ENCODE data around the gene SSR2.

SSR2 gene

GRCh38 chr1:155968670-155969069, 52.1 kb downstream of the SSR2 start:
- Histone ChIP-seq H3K14ac (ENCODE audit: low read length in 2 of 2) (no peak overlapping the region), H4K8ac (ENCODE audit: low read length) (no peak overlapping the region), H3K4me2 (ENCODE audit: low read length, poor library complexity, severe bottlenecking) (no peak overlapping the region), H3K27me3 (ENCODE audit: control insufficient read depth in 1 of 2, insufficient read depth in 1 of 2, low read length in 2 of 2) (no peaks in the 10 kb centered on the region), H3K18ac (ENCODE audit: low read depth in 1 of 2, low read length in 2 of 2) (no peak overlapping the region), H3K9me3 (ENCODE audit: control insufficient read depth, low read length) (no peaks in the 10 kb centered on the region), H2AFZ (ENCODE audit: low read depth, low read length) (no peak overlapping the region), H3K4me1 (ENCODE audit: control insufficient read depth, insufficient read depth, low read depth, low read length) (peaks cover 35% of the 10 kb centered on the region), H2BK15ac (ENCODE audit: low read depth, poor library complexity, severe bottlenecking) (no peak overlapping the region), H3K4ac (ENCODE audit: low read depth in 1 of 2, low read length in 2 of 2) (peak overlapping the region in 1 of 2 experiments; percentile 12), H3K23ac (ENCODE audit: low read length in 2 of 2) (no peak overlapping the region), H3K36me3 (ENCODE audit: control insufficient read depth in 1 of 2, insufficient read depth in 2 of 2, low read depth in 1 of 2, low read length in 2 of 2) (peaks cover 63 to 79% of the 10 kb centered on the region in 2 experiments), H2AK5ac (ENCODE audit: low read length, severe bottlenecking) (no peak overlapping the region), H2BK120ac (ENCODE audit: low read depth, low read length) (no peak overlapping the region), H4K91ac (ENCODE audit: low read length) (no peak overlapping the region), H3K9ac (ENCODE audit: low read length) (peak overlapping the region; percentile 73), H3K27ac (ENCODE audit: low read length, poor library complexity, severe bottlenecking) (no peak overlapping the region), H2BK12ac (ENCODE audit: low read length in 2 of 2) (no peak overlapping the region), H3K79me1 (replicated peaks; ENCODE audit: low read length, poor library complexity, severe bottlenecking) (peaks cover 20% of the 10 kb centered on the region), H3K4me3 (ENCODE audit: insufficient read depth in 1 of 2, low read depth in 1 of 2, low read length in 2 of 2) (no peak overlapping the region), H2BK5ac (ENCODE audit: low read depth, low read length, poor library complexity, severe bottlenecking) (no peak overlapping the region)
- WGBS: 80% methylated on average over 3 of the region's 3 CpGs
- DNase-seq: no peak

GRCh38 chr1:155968051-155968400, 52.7 kb downstream of the SSR2 start:
- Histone ChIP-seq H3K36me3 (ENCODE audit: control insufficient read depth in 1 of 2, insufficient read depth in 2 of 2, low read depth in 1 of 2, low read length in 2 of 2) (peaks cover 64 to 80% of the 10 kb centered on the region in 2 experiments), H2BK12ac (ENCODE audit: low read length in 2 of 2) (no peak overlapping the region), H4K91ac (ENCODE audit: low read length) (no peak overlapping the region), H2AFZ (ENCODE audit: low read depth, low read length) (no peak overlapping the region), H3K9me3 (ENCODE audit: control insufficient read depth, low read length) (no peaks in the 10 kb centered on the region), H3K27ac (ENCODE audit: low read length, poor library complexity, severe bottlenecking) (no peak overlapping the region), H3K4me3 (ENCODE audit: insufficient read depth in 1 of 2, low read depth in 1 of 2, low read length in 2 of 2) (no peak overlapping the region), H2BK15ac (ENCODE audit: low read depth, poor library complexity, severe bottlenecking) (no peak overlapping the region), H2AK5ac (ENCODE audit: low read length, severe bottlenecking) (no peak overlapping the region), H2BK120ac (ENCODE audit: low read depth, low read length) (peak overlapping the region; percentile 45), H4K8ac (ENCODE audit: low read length) (no peak overlapping the region), H3K9ac (ENCODE audit: low read length) (peak overlapping the region; percentile 57), H3K4ac (ENCODE audit: low read depth in 1 of 2, low read length in 2 of 2) (peak overlapping the region in 1 of 2 experiments; percentile 15), H3K4me2 (ENCODE audit: low read length, poor library complexity, severe bottlenecking) (no peak overlapping the region), H3K27me3 (ENCODE audit: control insufficient read depth in 1 of 2, insufficient read depth in 1 of 2, low read length in 2 of 2) (no peaks in the 10 kb centered on the region), H3K18ac (ENCODE audit: low read depth in 1 of 2, low read length in 2 of 2) (peak overlapping the region; percentile 55 to 79), H3K14ac (ENCODE audit: low read length in 2 of 2) (no peak overlapping the region), H3K79me1 (replicated peaks; ENCODE audit: low read length, poor library complexity, severe bottlenecking) (peaks cover 20% of the 10 kb centered on the region), H3K4me1 (ENCODE audit: control insufficient read depth, insufficient read depth, low read depth, low read length) (peaks cover 35% of the 10 kb centered on the region), H3K23ac (ENCODE audit: low read length in 2 of 2) (no peak overlapping the region), H2BK5ac (ENCODE audit: low read depth, low read length, poor library complexity, severe bottlenecking) (no peak overlapping the region)
- no peak for DNase-seq
- 82% methylated on average over 3 of the region's 7 CpGs for WGBS

- Histone ChIP-seq H2AFZ (ENCODE audit: low read depth, low read length) (no peak overlapping the region), H2AK5ac (ENCODE audit: low read length, severe bottlenecking) (no peak overlapping the region), H3K9ac (ENCODE audit: low read length) (peak overlapping the region; percentile 57), H2BK5ac (ENCODE audit: low read depth, low read length, poor library complexity, severe bottlenecking) (no peak overlapping the region), H3K4me1 (ENCODE audit: control insufficient read depth, insufficient read depth, low read depth, low read length) (peaks cover 40% of the 10 kb centered on the region), H4K91ac (ENCODE audit: low read length) (peak overlapping the region; percentile 19), H3K36me3 (ENCODE audit: control insufficient read depth in 1 of 2, insufficient read depth in 2 of 2, low read depth in 1 of 2, low read length in 2 of 2) (peaks cover 70 to 80% of the 10 kb centered on the region in 2 experiments), H3K4me2 (ENCODE audit: low read length, poor library complexity, severe bottlenecking) (no peak overlapping the region), H3K23ac (ENCODE audit: low read length in 2 of 2) (peak overlapping the region in 1 of 2 experiments; percentile 67), H3K27ac (ENCODE audit: low read length, poor library complexity, severe bottlenecking) (no peak overlapping the region), H2BK12ac (ENCODE audit: low read length in 2 of 2) (peak overlapping the region in 1 of 2 experiments; percentile 70), H3K9me3 (ENCODE audit: control insufficient read depth, low read length) (no peaks in the 10 kb centered on the region), H3K4me3 (ENCODE audit: insufficient read depth in 1 of 2, low read depth in 1 of 2, low read length in 2 of 2) (no peak overlapping the region), H3K14ac (ENCODE audit: low read length in 2 of 2) (peak overlapping the region in 1 of 2 experiments; percentile 97), H4K8ac (ENCODE audit: low read length) (peak overlapping the region; percentile 16), H3K27me3 (ENCODE audit: control insufficient read depth in 1 of 2, insufficient read depth in 1 of 2, low read length in 2 of 2) (no peaks in the 10 kb centered on the region), H3K79me1 (replicated peaks; ENCODE audit: low read length, poor library complexity, severe bottlenecking) (peaks cover 20% of the 10 kb centered on the region), H3K18ac (ENCODE audit: low read depth in 1 of 2, low read length in 2 of 2) (peak overlapping the region; percentile 55 to 79), H3K4ac (ENCODE audit: low read depth in 1 of 2, low read length in 2 of 2) (peak overlapping the region; percentile 15 to 32), H2BK120ac (ENCODE audit: low read depth, low read length) (peak overlapping the region; percentile 45), H2BK15ac (ENCODE audit: low read depth, poor library complexity, severe bottlenecking) (no peak overlapping the region)
- DNase-seq: peak; percentile 20
- WGBS: 75% methylated on average over 11 of the region's 13 CpGs
Observed at GRCh38 chr1:155967341-155968050, 53.3 kb downstream of the SSR2 start.

- Histone ChIP-seq H3K14ac (ENCODE audit: low read length in 2 of 2) (no peak overlapping the region), H3K9ac (ENCODE audit: low read length) (peak overlapping the region; percentile 57)
- no CpG with 5 or more reads among the region's 7 CpGs for WGBS
Observed at GRCh38 chr1:155966750-155967149, 54.0 kb downstream of the SSR2 start.

More at GRCh38 chr1:155966750-155967149, 54.0 kb downstream of the SSR2 start:
- H3K79me1 ChIP-seq (replicated peaks; ENCODE audit: low read length, poor library complexity, severe bottlenecking): peaks cover 20% of the 10 kb centered on the region
- H2BK5ac ChIP-seq (ENCODE audit: low read depth, low read length, poor library complexity, severe bottlenecking): no peak overlapping the region
- no peaks in the 10 kb centered on the region for H3K9me3 ChIP-seq (ENCODE audit: control insufficient read depth, low read length)
- DNase-seq: no peak
- no peaks in the 10 kb centered on the region for H3K27me3 ChIP-seq (ENCODE audit: control insufficient read depth in 1 of 2, insufficient read depth in 1 of 2, low read length in 2 of 2)
- H3K4me3 ChIP-seq (ENCODE audit: insufficient read depth in 1 of 2, low read depth in 1 of 2, low read length in 2 of 2): no peak overlapping the region
- no peak overlapping the region for H3K27ac ChIP-seq (ENCODE audit: low read length, poor library complexity, severe bottlenecking)
- H2AFZ ChIP-seq (ENCODE audit: low read depth, low read length): no peak overlapping the region
- no peak overlapping the region for H2BK12ac ChIP-seq (ENCODE audit: low read length in 2 of 2)
- no peak overlapping the region for H2BK120ac ChIP-seq (ENCODE audit: low read depth, low read length)
- H3K18ac ChIP-seq (ENCODE audit: low read depth in 1 of 2, low read length in 2 of 2): peak overlapping the region in 1 of 2 experiments; percentile 55
- H2BK15ac ChIP-seq (ENCODE audit: low read depth, poor library complexity, severe bottlenecking): no peak overlapping the region
- no peak overlapping the region for H3K4ac ChIP-seq (ENCODE audit: low read depth in 1 of 2, low read length in 2 of 2)
- H2AK5ac ChIP-seq (ENCODE audit: low read length, severe bottlenecking): no peak overlapping the region
- H3K23ac ChIP-seq (ENCODE audit: low read length in 2 of 2): no peak overlapping the region
- no peak overlapping the region for H4K91ac ChIP-seq (ENCODE audit: low read length)
- peaks cover 43% of the 10 kb centered on the region for H3K4me1 ChIP-seq (ENCODE audit: control insufficient read depth, insufficient read depth, low read depth, low read length)
- H3K36me3 ChIP-seq (ENCODE audit: control insufficient read depth in 1 of 2, insufficient read depth in 2 of 2, low read depth in 1 of 2, low read length in 2 of 2): peaks cover 72 to 80% of the 10 kb centered on the region in 2 experiments
- no peak overlapping the region for H3K4me2 ChIP-seq (ENCODE audit: low read length, poor library complexity, severe bottlenecking)
- no peak overlapping the region for H4K8ac ChIP-seq (ENCODE audit: low read length)

Data from mesenchymal stem cell (in vitro differentiated cells and primary cell).